Breast epithelium (tissue), 3 donors: ENCODE results near the gene A3GALT2.

Source experiments
- POLR2A ChIP-seq: fragments of 450-650 bp; IDR thresholded peaks from one replicate; pipeline ENCODE4 v1.6.1; 2016; ENCODE audit warnings: antibody characterized with exemption, mild to moderate bottlenecking, moderate library complexity
- TF ChIP-seq, protein P1 (sequence below), 3 donors: fragments of 450-650 bp; IDR thresholded peaks; one replicate each; pipeline ENCODE4 v1.5.1; 2016 to 2017; ENCODE audit warnings: antibody characterized with exemption in 3 of 3, mild to moderate bottlenecking in 3 of 3, moderate library complexity in 3 of 3

DNA sequence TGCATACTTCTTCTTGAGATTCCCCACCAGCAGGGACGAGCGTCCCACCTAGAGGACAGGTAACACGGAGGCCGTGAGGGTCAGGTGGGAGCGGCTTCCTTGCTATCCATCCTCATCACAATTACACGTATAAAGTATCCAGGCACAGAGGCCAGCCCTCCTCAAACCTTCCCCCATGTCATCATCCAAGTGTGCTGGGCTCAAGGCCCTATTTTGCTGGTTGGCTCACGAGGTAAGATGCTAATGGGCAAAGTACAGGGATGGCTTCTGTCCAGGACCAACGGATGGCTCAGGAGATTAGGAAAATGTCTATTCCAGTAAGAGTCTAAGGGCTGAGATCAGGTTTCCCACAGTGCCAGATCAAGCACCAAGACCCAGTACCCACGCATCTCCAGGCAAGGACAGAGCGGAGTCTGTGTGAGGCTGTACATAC lies 11.5 kb upstream of the A3GALT2 start:
- TF ChIP-seq, protein P1, sequence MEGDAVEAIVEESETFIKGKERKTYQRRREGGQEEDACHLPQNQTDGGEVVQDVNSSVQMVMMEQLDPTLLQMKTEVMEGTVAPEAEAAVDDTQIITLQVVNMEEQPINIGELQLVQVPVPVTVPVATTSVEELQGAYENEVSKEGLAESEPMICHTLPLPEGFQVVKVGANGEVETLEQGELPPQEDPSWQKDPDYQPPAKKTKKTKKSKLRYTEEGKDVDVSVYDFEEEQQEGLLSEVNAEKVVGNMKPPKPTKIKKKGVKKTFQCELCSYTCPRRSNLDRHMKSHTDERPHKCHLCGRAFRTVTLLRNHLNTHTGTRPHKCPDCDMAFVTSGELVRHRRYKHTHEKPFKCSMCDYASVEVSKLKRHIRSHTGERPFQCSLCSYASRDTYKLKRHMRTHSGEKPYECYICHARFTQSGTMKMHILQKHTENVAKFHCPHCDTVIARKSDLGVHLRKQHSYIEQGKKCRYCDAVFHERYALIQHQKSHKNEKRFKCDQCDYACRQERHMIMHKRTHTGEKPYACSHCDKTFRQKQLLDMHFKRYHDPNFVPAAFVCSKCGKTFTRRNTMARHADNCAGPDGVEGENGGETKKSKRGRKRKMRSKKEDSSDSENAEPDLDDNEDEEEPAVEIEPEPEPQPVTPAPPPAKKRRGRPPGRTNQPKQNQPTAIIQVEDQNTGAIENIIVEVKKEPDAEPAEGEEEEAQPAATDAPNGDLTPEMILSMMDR (IDR thresholded peaks at IDR 0.05): no peak
- TF ChIP-seq POLR2A: no peak
